PC-9 (cell line): ENCODE measurements around the gene PRCD.

ENCODE experiments used
- EZH2 ChIP-seq: fragments of 200-600 bp; sonication (generic); IDR thresholded peaks from 2 replicates; pipeline ENCODE4 v1.8.0; 2017; ENCODE audit warnings: antibody characterized with exemption, low read depth
- TF ChIP-seq, protein P1 (sequence below): fragments of 200-600 bp; sonication (generic); conservative IDR thresholded peaks from 2 replicates; pipeline ENCODE4 v1.6.1; 2017; ENCODE audit warnings: mixed run types, antibody characterized with exemption, mild to moderate bottlenecking, moderate library complexity

- TF ChIP-seq, protein P1, sequence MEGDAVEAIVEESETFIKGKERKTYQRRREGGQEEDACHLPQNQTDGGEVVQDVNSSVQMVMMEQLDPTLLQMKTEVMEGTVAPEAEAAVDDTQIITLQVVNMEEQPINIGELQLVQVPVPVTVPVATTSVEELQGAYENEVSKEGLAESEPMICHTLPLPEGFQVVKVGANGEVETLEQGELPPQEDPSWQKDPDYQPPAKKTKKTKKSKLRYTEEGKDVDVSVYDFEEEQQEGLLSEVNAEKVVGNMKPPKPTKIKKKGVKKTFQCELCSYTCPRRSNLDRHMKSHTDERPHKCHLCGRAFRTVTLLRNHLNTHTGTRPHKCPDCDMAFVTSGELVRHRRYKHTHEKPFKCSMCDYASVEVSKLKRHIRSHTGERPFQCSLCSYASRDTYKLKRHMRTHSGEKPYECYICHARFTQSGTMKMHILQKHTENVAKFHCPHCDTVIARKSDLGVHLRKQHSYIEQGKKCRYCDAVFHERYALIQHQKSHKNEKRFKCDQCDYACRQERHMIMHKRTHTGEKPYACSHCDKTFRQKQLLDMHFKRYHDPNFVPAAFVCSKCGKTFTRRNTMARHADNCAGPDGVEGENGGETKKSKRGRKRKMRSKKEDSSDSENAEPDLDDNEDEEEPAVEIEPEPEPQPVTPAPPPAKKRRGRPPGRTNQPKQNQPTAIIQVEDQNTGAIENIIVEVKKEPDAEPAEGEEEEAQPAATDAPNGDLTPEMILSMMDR = no peak
- TF ChIP-seq EZH2 = no peak
Observed at GRCh38 chr17:76560877-76561221, 21.0 kb downstream of the PRCD start.
